Medulla oblongata (tissue), 1 donor: ENCODE data around the gene PRKCH.
A peak's percentile ranks its signal among the peaks of the same experiment; 100 is the strongest.

Experiments
- DNase-seq: peaks from one replicate; pipeline ENCODE4 v3.0.0-alpha.2; 2015; ENCODE audit errors: extremely low spot score

PRKCH gene

DNA sequence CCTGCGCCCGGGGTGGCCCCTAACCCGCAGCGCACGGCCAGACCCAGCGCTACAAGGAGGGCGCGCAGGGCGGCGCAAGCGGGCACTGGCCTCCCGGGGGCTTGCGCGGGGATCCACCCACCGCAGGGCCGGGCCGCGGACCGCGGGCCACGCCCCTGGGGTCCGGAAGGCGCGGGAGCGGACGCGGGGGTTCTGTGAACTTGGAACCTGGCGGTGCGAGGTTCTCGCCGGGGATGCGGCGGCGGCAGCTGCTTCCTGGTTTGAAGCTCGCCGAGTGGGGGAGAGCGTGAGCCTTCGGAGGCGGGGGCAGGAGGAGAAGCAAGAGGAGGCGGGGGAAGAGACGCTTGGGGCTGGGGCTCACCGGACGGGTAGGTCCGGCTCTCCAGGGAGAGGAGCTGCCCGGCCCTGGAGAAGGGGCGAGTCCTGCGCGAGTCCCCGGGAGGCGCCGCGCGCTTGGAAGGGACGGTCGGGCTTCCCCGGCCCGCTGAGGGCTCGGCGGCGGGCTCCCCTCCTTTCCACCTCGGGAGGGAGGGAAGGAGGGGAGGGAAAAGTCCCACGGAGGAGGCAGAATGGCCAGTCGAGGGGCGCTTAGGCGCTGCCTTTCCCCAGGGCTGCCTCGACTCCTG, at the start of gene PRKCH:
TSS of gene PRKCH (plus strand) at position 195 of the 626 bp plus-strand sequence. CDS start 523 bp downstream, outside the sequence.
- peak; percentile 49 for DNase-seq

- no peak for DNase-seq
Observed at GRCh38 chr14:61277232-61277631, 44.1 kb upstream of the PRKCH start.

- no peak for DNase-seq
Observed at GRCh38 chr14:61277784-61278183, 43.6 kb upstream of the PRKCH start.

DNA sequence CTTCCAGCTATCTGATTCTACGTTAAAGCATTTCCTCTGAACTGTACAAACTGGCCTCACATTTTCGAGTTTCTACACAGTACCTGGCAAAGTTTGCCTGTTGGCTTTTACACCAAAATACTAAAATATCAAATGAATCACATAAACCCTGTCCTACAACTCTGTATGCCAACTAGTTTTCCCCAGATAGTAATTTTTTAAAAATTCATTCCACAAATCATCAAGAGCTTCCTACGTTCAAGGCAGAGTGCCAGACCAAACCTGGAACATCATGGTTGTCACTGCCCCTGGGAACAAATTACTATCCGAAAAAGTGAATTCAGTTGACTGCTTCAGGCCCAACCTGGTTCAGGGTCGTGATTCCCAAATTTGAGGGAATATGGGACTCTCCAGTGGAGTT, 42.3 kb upstream of the PRKCH start:
- no peak for DNase-seq

DNA sequence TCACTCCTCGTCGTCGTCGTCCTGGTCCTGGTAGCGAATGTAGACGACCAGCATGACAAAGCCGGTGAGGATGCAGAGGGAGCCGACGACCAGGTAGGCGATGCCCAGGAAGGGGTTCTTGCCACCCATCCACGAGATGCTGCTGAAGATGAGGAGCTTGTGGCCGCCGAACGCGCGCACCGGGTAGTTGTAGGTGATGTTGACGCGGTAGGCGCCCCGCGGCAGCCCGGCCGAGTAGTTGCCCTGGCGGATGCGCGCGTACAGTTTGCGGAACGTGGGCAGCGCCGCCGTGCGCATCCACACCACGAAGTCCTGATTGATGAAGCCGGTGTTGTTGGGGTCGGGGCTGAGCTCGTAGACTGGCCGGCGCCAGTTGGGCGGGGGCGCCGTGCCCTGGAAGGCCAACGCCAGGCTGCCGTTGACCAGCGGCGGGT, 41.3 kb upstream of the PRKCH start:
- no peak for DNase-seq

DNA sequence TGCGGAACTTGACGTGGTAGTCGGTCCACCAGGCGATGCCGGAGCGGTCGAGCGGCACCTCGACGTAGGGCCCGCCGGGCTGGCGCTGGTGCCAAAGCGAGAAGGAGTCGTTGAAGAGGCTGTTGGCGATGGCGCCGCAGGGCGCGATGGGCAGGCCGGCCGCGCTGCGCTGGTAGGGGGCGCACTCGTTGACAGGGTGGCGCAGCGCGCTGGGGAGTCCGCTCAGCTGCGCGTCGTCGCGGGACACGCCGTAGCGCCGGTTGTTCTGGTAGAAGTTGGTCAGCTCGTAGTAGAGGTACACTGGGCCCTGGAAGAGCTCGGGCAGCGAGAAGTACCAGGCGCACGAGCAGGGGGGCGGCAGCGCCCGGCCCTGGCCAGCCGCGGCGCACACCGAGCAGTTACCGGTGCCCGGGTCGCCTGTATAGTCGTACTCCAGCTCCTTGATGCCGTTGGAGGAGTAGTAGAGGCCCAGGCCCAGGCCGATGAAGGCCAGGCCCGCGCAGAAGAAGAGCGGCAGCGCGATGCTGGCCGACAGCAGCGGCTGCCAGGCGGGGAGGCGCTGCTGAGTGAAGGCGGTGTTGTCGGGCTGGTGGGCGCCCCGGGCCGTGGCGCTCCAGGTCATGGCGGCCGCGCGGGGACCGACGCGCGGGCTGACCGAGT, 40.7 kb upstream of the PRKCH start:
- DNase-seq = peak; percentile 15

GRCh38 chr14:61281186-61281947, 40.0 kb upstream of the PRKCH start, which contains the start of gene TMEM30B:
Gene TMEM30B, minus strand, starts transcription at chr14:61281338. Its CDS starts 191 bp downstream, at chr14:61281147.
- DNase-seq = no peak

DNA sequence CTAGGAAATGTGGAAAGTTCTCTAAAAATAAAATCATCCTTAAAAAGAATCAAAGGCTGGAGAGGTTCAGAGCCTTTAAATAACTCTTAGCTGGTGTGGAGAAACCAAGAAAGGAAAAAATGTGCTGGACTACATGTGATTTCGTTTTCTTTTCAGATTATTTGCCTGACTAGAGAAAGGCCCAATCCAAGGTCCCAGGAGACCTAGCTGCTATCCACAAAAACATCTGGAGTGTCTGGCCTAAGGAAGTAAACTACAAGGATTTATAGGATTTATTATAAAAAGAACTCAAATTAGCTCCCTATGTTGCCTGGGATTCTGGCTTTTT, 39.5 kb upstream of the PRKCH start:
- no peak for DNase-seq

DNA sequence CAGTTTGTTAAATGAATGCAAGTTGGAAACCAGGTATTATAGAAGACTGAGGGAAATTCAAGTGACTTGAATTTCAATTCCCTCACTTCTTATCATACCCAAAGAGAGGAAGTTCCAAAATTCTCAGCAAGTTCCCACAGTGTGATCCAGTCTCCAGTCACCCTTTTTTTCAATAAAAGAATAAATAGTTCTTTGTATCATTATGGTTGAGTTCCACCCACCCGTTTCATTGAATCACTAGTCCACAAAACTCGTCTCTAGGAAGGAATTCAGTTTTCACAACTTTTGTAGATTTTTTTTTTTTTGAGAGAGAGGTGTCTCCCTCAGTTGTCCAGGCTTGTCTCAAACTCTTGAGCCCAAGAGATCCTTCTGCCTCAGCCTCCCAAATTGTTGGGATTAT, 38.6 kb upstream of the PRKCH start:
- DNase-seq = no peak

DNA sequence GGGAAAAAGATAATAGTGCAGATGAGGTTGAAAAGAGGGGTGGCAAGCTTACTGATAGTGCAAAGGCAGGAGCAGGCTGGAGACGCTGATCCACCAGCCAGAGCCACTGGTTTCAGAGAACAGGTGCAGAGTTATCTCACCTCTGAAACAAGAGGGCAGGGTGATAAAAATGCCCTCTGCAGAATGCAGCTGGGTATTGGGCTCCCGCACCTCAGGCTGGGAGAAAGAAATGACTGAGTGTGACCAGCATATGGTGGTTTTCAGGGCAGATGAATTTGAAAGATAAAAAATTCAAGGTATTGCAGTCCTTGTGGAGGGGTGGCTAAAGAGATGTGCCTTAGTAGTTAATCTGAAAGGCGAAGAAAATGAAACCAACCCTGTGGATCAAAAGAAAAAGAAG, 37.4 kb upstream of the PRKCH start:
- no peak for DNase-seq

DNA sequence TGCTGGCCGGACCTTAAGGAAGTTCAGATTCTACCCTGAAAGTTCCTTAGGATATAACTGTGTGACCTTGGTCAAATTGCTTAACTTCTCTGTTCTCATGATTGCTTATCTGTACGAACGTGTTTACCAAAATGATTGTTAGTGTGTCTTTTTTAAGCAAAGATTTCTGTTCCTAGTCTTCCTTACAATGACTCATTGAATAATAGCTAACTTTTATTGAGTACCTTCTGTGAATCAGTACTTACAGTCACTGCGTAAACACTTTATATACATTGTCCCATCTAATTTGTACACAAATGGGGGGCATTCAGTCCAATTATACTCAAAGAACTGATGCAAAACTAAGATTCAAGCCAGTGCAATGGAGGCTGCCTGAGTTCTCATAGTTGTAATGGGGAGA, 36.0 kb upstream of the PRKCH start:
- no peak for DNase-seq

- no peak for DNase-seq
Observed at GRCh38 chr14:61287196-61287595, 34.2 kb upstream of the PRKCH start.

- DNase-seq = no peak
Observed at GRCh38 chr14:61288228-61288627, 33.2 kb upstream of the PRKCH start.

- DNase-seq = no peak
Observed at GRCh38 chr14:61288720-61289119, 32.7 kb upstream of the PRKCH start.

DNA sequence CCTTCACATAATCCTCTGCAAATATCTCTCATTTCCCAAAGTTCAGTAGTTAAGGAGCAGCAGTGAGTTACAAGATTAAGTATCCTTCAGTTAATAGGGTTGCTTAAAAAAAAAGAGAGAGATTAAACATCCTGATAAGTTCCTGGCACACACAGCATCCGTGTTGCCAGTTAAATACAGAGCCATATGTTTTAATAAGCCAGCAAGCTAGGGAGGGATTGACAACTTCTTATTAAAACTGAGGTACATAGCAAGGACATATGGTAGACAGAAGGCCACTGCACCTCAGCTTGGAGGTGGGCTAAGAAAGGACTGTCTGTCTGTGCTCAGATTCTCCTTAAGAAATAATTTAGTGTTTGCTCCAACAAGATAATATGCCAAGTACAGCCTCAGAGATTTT, 30.7 kb upstream of the PRKCH start:
- no peak for DNase-seq

- no peak for DNase-seq
Observed at GRCh38 chr14:61296151-61296550, 25.2 kb upstream of the PRKCH start.

DNA sequence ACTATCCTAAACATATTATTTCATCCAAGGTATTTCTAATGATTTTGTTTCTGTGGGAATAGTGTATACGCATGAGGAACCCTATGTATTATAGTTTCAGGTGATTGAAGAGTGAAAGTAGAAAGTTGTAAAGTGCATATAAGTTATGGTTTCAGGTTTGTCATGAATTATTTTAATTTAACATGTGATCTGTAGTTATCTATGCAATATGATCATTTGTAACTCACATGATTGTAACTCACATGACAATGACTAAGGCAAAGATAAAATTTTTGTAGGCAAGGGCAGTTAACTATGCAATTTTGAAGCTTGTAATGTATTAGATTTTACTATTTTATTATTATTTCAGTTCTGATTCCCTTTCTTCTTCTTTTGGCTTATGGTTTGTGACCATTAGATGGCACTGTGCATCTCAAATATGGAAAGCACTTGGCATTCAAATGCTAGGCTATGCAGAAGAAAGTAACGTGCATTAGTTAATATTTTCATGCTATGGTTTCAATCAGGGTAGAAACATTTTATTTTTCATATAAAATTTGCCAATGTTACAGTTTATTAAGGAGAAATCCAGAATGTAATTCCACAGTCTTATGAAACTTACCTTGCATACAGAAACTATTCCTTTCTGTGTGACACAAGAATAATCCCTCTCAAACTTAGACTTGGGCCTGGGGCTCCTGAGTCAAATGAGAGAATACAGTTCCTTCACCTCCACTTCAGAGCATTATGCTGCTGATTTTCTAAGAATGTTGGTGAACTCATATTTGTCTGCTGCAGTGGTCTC, 24.5 kb upstream of the PRKCH start:
- DNase-seq = peak; percentile 50

DNA sequence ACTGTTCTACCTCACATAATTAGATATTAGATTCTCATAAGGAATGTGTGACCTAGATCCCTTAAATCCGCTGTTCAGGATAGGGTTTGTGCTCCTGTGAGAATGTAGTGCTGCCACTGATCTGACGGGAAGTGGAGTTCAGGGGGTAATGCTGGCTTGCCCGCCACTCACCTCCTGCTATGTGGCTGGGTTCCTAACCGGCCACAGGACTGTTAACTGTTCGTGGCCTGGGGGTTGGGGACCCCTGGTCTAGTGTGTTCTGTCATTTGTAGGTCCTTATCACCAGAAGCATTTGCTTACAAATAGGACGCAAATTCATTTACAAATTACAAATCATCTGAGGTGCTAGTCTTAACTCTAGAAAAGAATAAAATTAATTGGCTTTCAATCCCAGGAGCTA, 23.8 kb upstream of the PRKCH start:
- DNase-seq = no peak

GRCh38 chr14:61298824-61299223, 22.6 kb upstream of the PRKCH start:
- DNase-seq = no peak

GRCh38 chr14:61300209-61300608, 21.2 kb upstream of the PRKCH start:
- DNase-seq = no peak

GRCh38 chr14:61300754-61301153, 20.6 kb upstream of the PRKCH start:
- DNase-seq = no peak

DNA sequence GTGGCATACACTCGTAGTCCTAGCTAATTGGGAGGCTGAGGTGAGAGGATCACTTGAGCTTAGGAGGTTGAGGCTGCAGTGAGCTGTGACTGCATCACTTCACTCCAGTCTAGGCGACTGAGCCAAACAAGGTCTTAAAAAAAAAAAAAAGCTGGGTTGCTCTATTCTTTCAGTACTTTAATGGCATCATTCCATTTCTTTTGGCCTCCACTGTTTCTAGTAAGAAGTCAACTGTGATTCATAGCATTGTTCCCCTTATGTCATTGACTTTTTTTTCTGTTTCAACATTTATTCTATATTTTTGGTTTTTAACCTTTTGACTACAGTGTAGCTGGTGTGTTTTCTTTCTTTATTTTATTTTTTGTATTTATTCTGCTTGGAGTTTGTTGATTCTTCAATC, 16.7 kb upstream of the PRKCH start:
- DNase-seq = no peak
